Measurements from ENCODE around the gene SULT1C2.

GRCh38 chr2:108304975-108305374 is 16.3 kb downstream of the SULT1C2 start:
- TF ChIP-seq, protein P1, sequence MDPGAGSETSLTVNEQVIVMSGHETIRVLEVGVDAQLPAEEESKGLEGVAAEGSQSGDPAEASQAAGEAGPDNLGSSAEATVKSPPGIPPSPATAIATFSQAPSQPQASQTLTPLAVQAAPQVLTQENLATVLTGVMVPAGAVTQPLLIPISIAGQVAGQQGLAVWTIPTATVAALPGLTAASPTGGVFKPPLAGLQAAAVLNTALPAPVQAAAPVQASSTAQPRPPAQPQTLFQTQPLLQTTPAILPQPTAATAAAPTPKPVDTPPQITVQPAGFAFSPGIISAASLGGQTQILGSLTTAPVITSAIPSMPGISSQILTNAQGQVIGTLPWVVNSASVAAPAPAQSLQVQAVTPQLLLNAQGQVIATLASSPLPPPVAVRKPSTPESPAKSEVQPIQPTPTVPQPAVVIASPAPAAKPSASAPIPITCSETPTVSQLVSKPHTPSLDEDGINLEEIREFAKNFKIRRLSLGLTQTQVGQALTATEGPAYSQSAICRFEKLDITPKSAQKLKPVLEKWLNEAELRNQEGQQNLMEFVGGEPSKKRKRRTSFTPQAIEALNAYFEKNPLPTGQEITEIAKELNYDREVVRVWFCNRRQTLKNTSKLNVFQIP (CRISPR knock-in tag; IDR thresholded peaks at IDR 0.05; ENCODE audit: borderline replicate concordance, low read depth) = no peak
- TF ChIP-seq, protein P2, sequence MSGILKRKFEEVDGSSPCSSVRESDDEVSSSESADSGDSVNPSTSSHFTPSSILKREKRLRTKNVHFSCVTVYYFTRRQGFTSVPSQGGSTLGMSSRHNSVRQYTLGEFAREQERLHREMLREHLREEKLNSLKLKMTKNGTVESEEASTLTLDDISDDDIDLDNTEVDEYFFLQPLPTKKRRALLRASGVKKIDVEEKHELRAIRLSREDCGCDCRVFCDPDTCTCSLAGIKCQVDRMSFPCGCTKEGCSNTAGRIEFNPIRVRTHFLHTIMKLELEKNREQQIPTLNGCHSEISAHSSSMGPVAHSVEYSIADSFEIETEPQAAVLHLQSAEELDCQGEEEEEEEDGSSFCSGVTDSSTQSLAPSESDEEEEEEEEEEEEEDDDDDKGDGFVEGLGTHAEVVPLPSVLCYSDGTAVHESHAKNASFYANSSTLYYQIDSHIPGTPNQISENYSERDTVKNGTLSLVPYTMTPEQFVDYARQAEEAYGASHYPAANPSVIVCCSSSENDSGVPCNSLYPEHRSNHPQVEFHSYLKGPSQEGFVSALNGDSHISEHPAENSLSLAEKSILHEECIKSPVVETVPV (CRISPR knock-in tag; IDR thresholded peaks at IDR 0.05) = no peak
- TF ChIP-seq ISL1 (CRISPR knock-in tag; IDR thresholded peaks at IDR 0.05) = no peak
- TF ChIP-seq, protein P3, sequence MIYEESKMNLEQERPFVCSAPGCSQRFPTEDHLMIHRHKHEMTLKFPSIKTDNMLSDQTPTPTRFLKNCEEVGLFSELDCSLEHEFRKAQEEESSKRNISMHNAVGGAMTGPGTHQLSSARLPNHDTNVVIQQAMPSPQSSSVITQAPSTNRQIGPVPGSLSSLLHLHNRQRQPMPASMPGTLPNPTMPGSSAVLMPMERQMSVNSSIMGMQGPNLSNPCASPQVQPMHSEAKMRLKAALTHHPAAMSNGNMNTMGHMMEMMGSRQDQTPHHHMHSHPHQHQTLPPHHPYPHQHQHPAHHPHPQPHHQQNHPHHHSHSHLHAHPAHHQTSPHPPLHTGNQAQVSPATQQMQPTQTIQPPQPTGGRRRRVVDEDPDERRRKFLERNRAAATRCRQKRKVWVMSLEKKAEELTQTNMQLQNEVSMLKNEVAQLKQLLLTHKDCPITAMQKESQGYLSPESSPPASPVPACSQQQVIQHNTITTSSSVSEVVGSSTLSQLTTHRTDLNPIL (CRISPR knock-in tag; IDR thresholded peaks at IDR 0.05; ENCODE audit: low read depth) = no peak
- TF ChIP-seq GLIS3 (CRISPR knock-in tag; IDR thresholded peaks at IDR 0.05) = no peak
